Measurements from ENCODE around the gene ZC2HC1C.

The ZC2HC1C gene

GRCh38 chr14:75049731-75050201 lies 19.7 kb upstream of the ZC2HC1C start:
- no peak for DNase-seq (ENCODE audit: extremely low read depth, insufficient read length)
- Histone ChIP-seq H3K36me3 (ENCODE audit: control insufficient read depth, insufficient read depth, low read length) (no peaks in the 10 kb centered on the region), H3K4me3 (replicated peaks; ENCODE audit: low read depth, low read length) (no peak overlapping the region), H3K27me3 (replicated peaks; ENCODE audit: control insufficient read depth, insufficient read depth, low read length) (no peaks in the 10 kb centered on the region)
- TF ChIP-seq CTCF (IDR thresholded peaks at IDR 0.05; ENCODE audit: insufficient read depth, low read length, poor library complexity, severe bottlenecking): no peak

GRCh38 chr14:75050852-75051555 lies 18.4 kb upstream of the ZC2HC1C start, which contains the start of gene MLH3:
TSS of gene MLH3 (minus strand) at chr14:75051467. CDS start at chr14:75049655, 1,812 bp downstream.
- TF ChIP-seq CTCF (IDR thresholded peaks at IDR 0.05; ENCODE audit: insufficient read depth, low read length, poor library complexity, severe bottlenecking): peak; percentile 3
- Histone ChIP-seq H3K27me3 (replicated peaks; ENCODE audit: control insufficient read depth, insufficient read depth, low read length) (no peaks in the 10 kb centered on the region), H3K36me3 (ENCODE audit: control insufficient read depth, insufficient read depth, low read length) (no peaks in the 10 kb centered on the region), H3K4me3 (replicated peaks; ENCODE audit: low read depth, low read length) (peak within 1 kb of the TSS; percentile 75)
- DNase-seq (ENCODE audit: extremely low read depth, insufficient read length): peak; percentile 87

GRCh38 chr14:75051556-75051899 lies 17.9 kb upstream of the ZC2HC1C start:
- DNase-seq (ENCODE audit: extremely low read depth, insufficient read length): no peak
- TF ChIP-seq CTCF (IDR thresholded peaks at IDR 0.05; ENCODE audit: insufficient read depth, low read length, poor library complexity, severe bottlenecking): no peak
- no peaks in the 10 kb centered on the region for H3K36me3 ChIP-seq (ENCODE audit: control insufficient read depth, insufficient read depth, low read length)
- peak overlapping the region; percentile 75 for H3K4me3 ChIP-seq (replicated peaks; ENCODE audit: low read depth, low read length)
- no peaks in the 10 kb centered on the region for H3K27me3 ChIP-seq (replicated peaks; ENCODE audit: control insufficient read depth, insufficient read depth, low read length)

GRCh38 chr14:75053396-75054291 lies 15.8 kb upstream of the ZC2HC1C start:
- DNase-seq (ENCODE audit: extremely low read depth, insufficient read length): no peak
- no peak overlapping the region for H3K4me3 ChIP-seq (replicated peaks; ENCODE audit: low read depth, low read length)
- TF ChIP-seq CTCF (IDR thresholded peaks at IDR 0.05; ENCODE audit: insufficient read depth, low read length, poor library complexity, severe bottlenecking): no peak
- no peaks in the 10 kb centered on the region for H3K36me3 ChIP-seq (ENCODE audit: control insufficient read depth, insufficient read depth, low read length)
- no peaks in the 10 kb centered on the region for H3K27me3 ChIP-seq (replicated peaks; ENCODE audit: control insufficient read depth, insufficient read depth, low read length)

GRCh38 chr14:75054421-75054820 lies 15.0 kb upstream of the ZC2HC1C start:
- no peaks in the 10 kb centered on the region for H3K27me3 ChIP-seq (replicated peaks; ENCODE audit: control insufficient read depth, insufficient read depth, low read length)
- no peaks in the 10 kb centered on the region for H3K36me3 ChIP-seq (ENCODE audit: control insufficient read depth, insufficient read depth, low read length)
- TF ChIP-seq CTCF (IDR thresholded peaks at IDR 0.05; ENCODE audit: insufficient read depth, low read length, poor library complexity, severe bottlenecking): no peak
- no peak overlapping the region for H3K4me3 ChIP-seq (replicated peaks; ENCODE audit: low read depth, low read length)
- DNase-seq (ENCODE audit: extremely low read depth, insufficient read length): no peak

All from GM06990 (cell line).